ENCODE measurements around the gene MAL. TPM values are rescaled to one million over a fixed set of nuclear protein-coding genes. Genes with fewer than 3 reads are reported as not detected.

The MAL gene
- total and polyA plus RNA-seq, 2 of the 8 experiments (the other 6 are each of a cell fraction or from before 2014, with no cell fraction given): not detected

DNA sequence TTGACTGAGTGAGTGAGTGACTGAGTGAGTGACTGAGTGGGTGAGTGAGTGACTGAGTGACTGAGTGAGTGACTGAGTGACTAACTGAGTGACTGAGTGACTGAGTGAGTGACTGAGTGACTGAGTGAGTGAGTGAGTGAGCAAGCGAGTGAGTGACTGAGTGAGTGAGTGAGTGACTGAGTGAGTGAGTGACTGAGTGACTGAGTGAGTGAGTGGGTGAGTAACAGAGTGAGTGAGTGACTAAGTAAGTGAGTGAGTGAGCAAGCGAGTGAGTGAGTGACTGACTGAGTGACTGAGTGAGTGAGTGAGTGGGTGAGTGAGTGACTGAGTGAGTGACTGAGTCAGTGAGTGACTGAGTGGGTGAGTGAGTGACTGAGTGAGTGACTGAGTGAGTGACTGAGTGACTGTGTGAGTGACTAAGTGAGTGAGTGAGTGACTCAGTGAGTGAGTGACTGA is 11.9 kb downstream of the MAL start:
- WGBS, 2 experiments (ENCODE audit: extremely low coverage in 1 of 2, insufficient coverage in 1 of 2, insufficient read length in 1 of 2, insufficient replicate concordance in 2 of 2, low coverage in 1 of 2, low lambda C conversion rate in 2 of 2, missing lambda C conversion rate in 1 of 2): 77% methylated on average over 2 of the region's 2 CpGs; no CpG with 5 or more reads in 1 of the 2 experiments
- Histone ChIP-seq H3K27ac (ENCODE audit: low read depth, low read length) (no peak overlapping the region), H3K9me3 (ENCODE audit: insufficient read depth in 2 of 2, low read depth in 1 of 2, low read length in 1 of 2) (peaks cover 90 to 92% of the 10 kb centered on the region in 2 experiments), H4K91ac (replicated peaks; ENCODE audit: insufficient read length, low read length) (no peak overlapping the region), H4K20me1 (replicated peaks in 1 of 2; ENCODE audit: control insufficient read depth in 1 of 2, insufficient read depth in 2 of 2, low read length in 2 of 2) (no peaks in the 10 kb centered on the region), H3K36me3 (ENCODE audit: control insufficient read depth in 2 of 4, insufficient read depth in 4 of 4, low read length in 3 of 4) (no peaks in the 10 kb centered on the region), H2BK20ac (ENCODE audit: low read length) (no peak overlapping the region), H2BK15ac (ENCODE audit: low read length) (no peak overlapping the region), H3K9ac (replicated peaks in 1 of 4; ENCODE audit: extremely low read depth in 1 of 4, low read depth in 3 of 4, low read length in 3 of 4) (no peak overlapping the region), H2BK12ac (ENCODE audit: low read depth, low read length) (no peak overlapping the region), H4K5ac (ENCODE audit: insufficient read length, low read depth, low read length) (no peak overlapping the region), H3K23ac (ENCODE audit: insufficient read length) (no peak overlapping the region), H2AK5ac (ENCODE audit: low read depth, low read length) (no peak overlapping the region), H3K4ac (replicated peaks; ENCODE audit: insufficient read length, low read depth, low read length) (no peak overlapping the region), H3K4me2 (ENCODE audit: insufficient read depth in 1 of 2, low read depth in 2 of 2, low read length in 2 of 2) (no peak overlapping the region), H3K14ac (ENCODE audit: insufficient read length) (no peak overlapping the region), H2BK5ac (ENCODE audit: low read depth, low read length) (no peak overlapping the region), H3K27me3 (replicated peaks in 1 of 4; ENCODE audit: control insufficient read depth in 3 of 4, extremely low read depth in 1 of 4, insufficient read depth in 3 of 4, low read length in 3 of 4) (no peaks in the 10 kb centered on the region), H3K18ac (ENCODE audit: extremely low read depth, low read length) (no peak overlapping the region), H3K56ac (replicated peaks; ENCODE audit: insufficient read length, low read depth, low read length) (no peak overlapping the region), H2BK120ac (replicated peaks; ENCODE audit: low read depth, low read length) (no peak overlapping the region), H2AFZ (ENCODE audit: low read length) (no peak overlapping the region), H3K79me1 (ENCODE audit: low read depth, low read length) (no peaks in the 10 kb centered on the region), H3K23me2 (ENCODE audit: low read depth, low read length) (peaks cover 2% of the 10 kb centered on the region; the same call in 1 of the 2 replicates), H4K8ac (ENCODE audit: extremely low read depth, insufficient read depth, low read length) (no peak overlapping the region), H3K4me3 (ENCODE audit: extremely low read depth in 1 of 4, insufficient read depth in 2 of 4, low read depth in 3 of 4, low read length in 4 of 4) (no peak overlapping the region), H3K79me2 (ENCODE audit: control insufficient read depth in 1 of 2, insufficient read depth in 2 of 2, low read length in 2 of 2) (no peaks in the 10 kb centered on the region), H3K4me1 (replicated peaks in 1 of 4; ENCODE audit: control insufficient read depth in 3 of 4, insufficient read depth in 4 of 4, low read length in 3 of 4) (no peaks in the 10 kb centered on the region)
- no peak for DNase-seq (ENCODE audit: low read depth in 1 of 2, low spot score in 2 of 2)
- CTCF ChIA-PET (ENCODE audit: partially characterized antibody): no interaction called here
- POLR2A ChIA-PET (ENCODE audit: partially characterized antibody): no interaction called here
- no peak for FAIRE-seq
- TF ChIP-seq KDM4A (IDR thresholded peaks at IDR 0.05; ENCODE audit: low read depth, low read length, severe bottlenecking) (no peak), ASH2L (IDR thresholded peaks at IDR 0.05; ENCODE audit: low read length) (peak; percentile 66)

Data from H1 (cell line).